PC-3 (cell line): ENCODE measurements around the gene WHRN. TPM values are rescaled to one million over a fixed set of nuclear protein-coding genes. Genes with fewer than 3 reads are reported as not detected.

Experiments
- ATAC-seq: fragments of 200-7000 bp; cut with Tn5 transposase; 2 replicates; pipeline ENCODE4 v1.9.1; 2020; ENCODE audit warnings: mild to moderate bottlenecking, moderate library complexity
- BruUV-seq: library from RNA; stranded (reverse); fragments of 400-500 nt; replicated peaks from 2 replicates; lab custom pipeline; 2021; lab: Mats Ljungman, UMichigan
- CTCF ChIA-PET: fragments of 300-600 bp; sonication (Branson Sonifier 250); formaldehyde crosslinking; loops from one replicate; lab custom pipeline; 2022; ENCODE audit warnings: antibody characterized with exemption; lab: Charles Lee
- POLR2A ChIA-PET: fragments of 300-600 bp; sonication (Branson Sonifier 250); formaldehyde crosslinking; loops from one replicate; lab custom pipeline; 2022; ENCODE audit warnings: antibody characterized with exemption; ENCODE audit not compliant: unreplicated experiment; lab: Charles Lee
- DNase-seq: peaks from one replicate; pipeline ENCODE4 v3.0.0-alpha.2; 2015
- H2AFZ ChIP-seq: fragments of 300-600 bp; sonication (generic); 2 replicates; pipeline ENCODE4 v1.6.0; 2016; ENCODE audit warnings: antibody characterized with exemption, low read length
- H3F3A ChIP-seq: fragments of 300-600 bp; sonication (generic); one replicate; pipeline ENCODE4 v1.6.0; 2017; ENCODE audit warnings: antibody characterized with exemption, low read length, control low read depth, mild to moderate bottlenecking; ENCODE audit not compliant: unreplicated experiment
- H3K27ac ChIP-seq: fragments of 300-600 bp; sonication (generic); 2 replicates; pipeline ENCODE4 v1.5.1; 2016; ENCODE audit warnings: mild to moderate bottlenecking, low read length
- H3K27me3 ChIP-seq: fragments of 300-600 bp; sonication (generic); 2 replicates; pipeline ENCODE4 v1.6.1; 2016; ENCODE audit warnings: low read length, mixed read lengths
- H3K36me3 ChIP-seq: fragments of 300-600 bp; sonication (generic); 2 replicates; pipeline ENCODE4 v1.6.1; 2016; ENCODE audit warnings: low read depth, mixed run types, low read length, mixed read lengths
- H3K4me1 ChIP-seq: fragments of 300-600 bp; sonication (generic); 2 replicates; pipeline ENCODE4 v1.5.1; 2016; ENCODE audit warnings: low read length; ENCODE audit not compliant: insufficient read depth
- H3K4me2 ChIP-seq: fragments of 300-600 bp; sonication (generic); 2 replicates; pipeline ENCODE4 v1.6.0; 2016; ENCODE audit warnings: low read length
- H3K4me3 ChIP-seq: fragments of 300-600 bp; sonication (generic); 2 replicates; pipeline ENCODE4 v1.5.1; 2016; ENCODE audit warnings: mild to moderate bottlenecking, low read length, mixed read lengths
- H3K79me2 ChIP-seq: fragments of 300-600 bp; sonication (generic); 2 replicates; pipeline ENCODE4 v1.6.1; 2017; ENCODE audit warnings: low read length, mixed read lengths
- H3K9ac ChIP-seq: fragments of 300-600 bp; sonication (generic); 2 replicates; pipeline ENCODE4 v1.6.0; 2016; ENCODE audit warnings: mild to moderate bottlenecking, low read length
- H3K9me2 ChIP-seq: fragments of 300-600 bp; sonication (generic); replicated peaks from 2 replicates; pipeline ENCODE4 v1.6.1; 2016; ENCODE audit warnings: mixed run types, low read length, mixed read lengths
- H3K9me3 ChIP-seq: fragments of 300-600 bp; sonication (generic); 2 replicates; pipeline ENCODE4 v1.6.1; 2016; ENCODE audit warnings: low read length, mixed read lengths
- H4K20me1 ChIP-seq: fragments of 300-600 bp; sonication (generic); 2 replicates; pipeline ENCODE4 v1.6.1; 2016; ENCODE audit warnings: low read length, mixed read lengths
- CTCF ChIP-seq: fragments of 300-600 bp; sonication (generic); conservative IDR thresholded peaks from 2 replicates; pipeline ENCODE4 v1.5.1; 2017; ENCODE audit warnings: antibody characterized with exemption, low read depth, mild to moderate bottlenecking, low read length
- EZH2 ChIP-seq: fragments of 300-600 bp; sonication (generic); IDR thresholded peaks from one replicate; pipeline ENCODE4 v1.6.1; 2017; ENCODE audit warnings: antibody characterized with exemption, mild to moderate bottlenecking, low read length; ENCODE audit not compliant: unreplicated experiment
- EZH2phosphoT487 ChIP-seq: fragments of 300-600 bp; sonication (generic); IDR thresholded peaks from 2 replicates; pipeline ENCODE4 v1.6.1; 2018; ENCODE audit warnings: mild to moderate bottlenecking, antibody characterized with exemption, low read length, borderline replicate concordance
- intact Hi-C: fragments of 100-400 bp; cut with micrococcal nuclease; formaldehyde crosslinking; loops from 2 replicates; pipeline ENCODE4 v1.9.0; 2023
- total RNA-seq: library from RNA; depleted of rRNA; stranded (reverse); fragments of >200 nt; gene quantifications from 2 replicates; pipeline ENCODE4 v1.2.3, GENCODE V29; 2014

Gene WHRN
- total RNA-seq, 1 experiment from 2014 or later = 10.5 TPM

GRCh38 chr9:114503009-114503408 is 2.3 kb downstream of the WHRN start:
- H3K9ac ChIP-seq = peak overlapping the region; percentile 84
- no peaks in the 10 kb centered on the region for H3K9me3 ChIP-seq
- peaks cover 62% of the 10 kb centered on the region for H3K79me2 ChIP-seq
- H4K20me1 ChIP-seq = no peaks in the 10 kb centered on the region; the same call in 1 of the 2 replicates
- TSS peak; percentile 31 for BruUV-seq
- POLR2A ChIA-PET = interaction anchor here (0.7 to 2.0 kb wide), 2 partner anchors 49 to 84 kb away, joined by 3 to 7 read pairs; partner anchors contain the start of gene ATP6V1G1
- no peaks in the 10 kb centered on the region for H3K36me3 ChIP-seq
- ATAC-seq = no peak
- peak overlapping the region; percentile 90 for H3K4me3 ChIP-seq
- no peaks in the 10 kb centered on the region for H3K9me2 ChIP-seq
- no peak overlapping the region for H2AFZ ChIP-seq
- CTCF ChIA-PET = no interaction called here
- DNase-seq = peak; percentile 11
- peaks cover 22% of the 10 kb centered on the region for H3K4me1 ChIP-seq
- peak overlapping the region; percentile 16 for H3K27ac ChIP-seq
- no peaks in the 10 kb centered on the region for H3K27me3 ChIP-seq
- no peak for TF ChIP-seq CTCF
- TF ChIP-seq EZH2 = no peak
- TF ChIP-seq EZH2phosphoT487 = no peak
- intact Hi-C loops = loop anchor here (2.0 to 5.0 kb wide), 2 partner anchors 68 to 149 kb away; no protein-coding TSS in a partner anchor
- H3F3A ChIP-seq = no peaks in the 10 kb centered on the region
- peak overlapping the region; percentile 100 for H3K4me2 ChIP-seq

GRCh38 chr9:114501796-114502682 is 3.2 kb downstream of the WHRN start:
- peaks cover 66% of the 10 kb centered on the region for H3K79me2 ChIP-seq
- H3K4me2 ChIP-seq = peak overlapping the region; percentile 100
- no peaks in the 10 kb centered on the region for H3F3A ChIP-seq
- H3K9me3 ChIP-seq = no peaks in the 10 kb centered on the region
- H4K20me1 ChIP-seq = no peaks in the 10 kb centered on the region; the same call in 1 of the 2 replicates
- H3K9me2 ChIP-seq = no peaks in the 10 kb centered on the region
- POLR2A ChIA-PET = interaction anchor here (0.6 to 2.0 kb wide), 3 partner anchors 85 to 309 kb away, joined by 7 to 12 read pairs (median 7); partner anchors contain the start of gene ATP6V1G1
- TF ChIP-seq EZH2 (no peak), EZH2phosphoT487 (no peak), CTCF (no peak)
- no TSS peak for BruUV-seq
- H3K27ac ChIP-seq = peak overlapping the region; percentile 63
- H3K36me3 ChIP-seq = no peaks in the 10 kb centered on the region
- H2AFZ ChIP-seq = peak overlapping the region; percentile 56
- intact Hi-C loops = loop anchor here (1.0 to 5.0 kb wide), 4 partner anchors 15 to 150 kb away; no protein-coding TSS in a partner anchor
- CTCF ChIA-PET = interaction anchor here (1.2 kb wide), 1 partner anchor 151 kb away, joined by 7 read pairs; no protein-coding TSS in a partner anchor
- peaks cover 22% of the 10 kb centered on the region for H3K4me1 ChIP-seq
- peak overlapping the region; percentile 32 for H3K9ac ChIP-seq
- ATAC-seq = peak; percentile 51
- peak; percentile 64 for DNase-seq
- H3K27me3 ChIP-seq = no peaks in the 10 kb centered on the region
- peak overlapping the region; percentile 90 for H3K4me3 ChIP-seq
